GM21360 (cell line): ENCODE data around the gene SPSB4.

ENCODE experiments used
- ATAC-seq: cut with Tn5 transposase; IDR thresholded peaks from one replicate; pipeline ENCODE4 v1.9.1; 2021; ENCODE audit warnings: mild to moderate bottlenecking, moderate library complexity; ENCODE audit not compliant: unreplicated experiment

SPSB4 gene

DNA sequence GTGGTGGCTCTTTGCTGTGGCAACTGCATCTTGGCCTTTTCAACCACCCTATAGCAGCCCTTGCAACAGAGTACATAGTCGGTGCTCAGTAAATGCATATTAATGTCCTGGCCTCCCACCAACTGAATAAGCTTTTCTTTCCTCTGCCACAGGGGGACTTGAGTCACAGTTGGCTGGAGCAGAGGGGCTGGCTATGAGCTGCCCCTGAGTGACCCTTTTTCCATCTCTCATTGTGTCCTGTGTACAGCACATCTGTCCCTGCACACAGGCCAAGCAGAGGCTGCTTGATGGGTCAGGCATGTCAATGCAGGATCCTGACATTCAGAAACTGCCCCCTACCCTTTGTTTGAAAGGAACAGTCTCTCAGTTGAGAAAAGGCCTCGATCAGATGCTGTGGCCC lies 22.4 kb downstream of the SPSB4 start:
- ATAC-seq, result no peak

DNA sequence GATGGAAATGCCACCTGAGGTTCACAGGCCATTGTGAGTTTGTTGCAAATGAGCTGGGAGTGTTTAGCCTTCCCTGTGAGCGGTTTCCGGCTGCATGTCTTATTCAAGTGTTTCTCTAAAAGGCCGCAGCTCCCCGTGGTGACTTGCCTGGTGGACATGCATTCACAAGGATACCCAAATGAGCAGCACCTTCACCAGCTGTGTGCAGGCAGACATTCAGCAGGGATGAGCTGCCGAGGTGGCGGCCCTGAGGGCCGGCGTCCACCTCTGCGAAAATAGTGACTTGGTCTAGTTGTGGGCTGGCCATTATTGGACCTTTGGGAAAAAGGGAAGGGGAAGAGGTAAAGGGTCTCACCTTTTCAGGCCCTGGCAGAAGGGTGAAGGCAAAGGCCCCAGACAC lies 23.4 kb downstream of the SPSB4 start:
- ATAC-seq, result no peak

DNA sequence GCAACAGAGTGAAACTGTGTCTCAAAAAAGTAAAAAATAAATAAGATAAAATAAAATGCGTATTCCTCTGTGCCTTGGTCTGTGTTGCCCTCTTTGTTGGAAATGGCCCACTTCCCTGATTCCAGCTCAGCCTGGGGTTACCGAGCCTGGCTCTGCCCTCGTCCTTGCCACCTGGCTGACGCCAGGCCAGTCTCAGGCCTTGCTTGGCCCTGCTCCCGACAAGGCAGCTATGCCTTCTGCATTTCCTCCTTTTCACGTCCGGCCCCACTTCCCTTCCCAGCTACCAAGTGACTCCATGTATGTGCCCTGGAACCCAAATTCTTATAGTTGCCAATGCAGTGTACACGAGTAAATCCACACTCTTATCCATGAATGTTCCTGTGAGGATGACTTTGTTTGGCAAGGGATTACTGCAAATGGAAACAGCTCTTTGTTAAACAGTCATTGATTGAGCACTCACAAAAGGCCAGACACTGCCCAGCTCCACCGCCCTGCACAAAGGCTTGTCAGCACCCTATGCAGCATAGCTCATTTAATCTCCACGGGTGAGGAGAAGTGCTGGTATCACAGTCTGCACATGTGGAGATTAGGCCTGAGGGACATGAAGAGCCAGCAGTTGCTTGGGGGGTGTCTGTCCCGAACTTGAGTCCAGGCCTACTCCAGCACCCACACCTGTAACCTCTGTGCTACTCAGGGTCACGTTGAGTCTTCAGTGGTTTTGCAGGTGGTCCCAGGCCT lies 25.1 kb downstream of the SPSB4 start:
- ATAC-seq, result no peak

DNA sequence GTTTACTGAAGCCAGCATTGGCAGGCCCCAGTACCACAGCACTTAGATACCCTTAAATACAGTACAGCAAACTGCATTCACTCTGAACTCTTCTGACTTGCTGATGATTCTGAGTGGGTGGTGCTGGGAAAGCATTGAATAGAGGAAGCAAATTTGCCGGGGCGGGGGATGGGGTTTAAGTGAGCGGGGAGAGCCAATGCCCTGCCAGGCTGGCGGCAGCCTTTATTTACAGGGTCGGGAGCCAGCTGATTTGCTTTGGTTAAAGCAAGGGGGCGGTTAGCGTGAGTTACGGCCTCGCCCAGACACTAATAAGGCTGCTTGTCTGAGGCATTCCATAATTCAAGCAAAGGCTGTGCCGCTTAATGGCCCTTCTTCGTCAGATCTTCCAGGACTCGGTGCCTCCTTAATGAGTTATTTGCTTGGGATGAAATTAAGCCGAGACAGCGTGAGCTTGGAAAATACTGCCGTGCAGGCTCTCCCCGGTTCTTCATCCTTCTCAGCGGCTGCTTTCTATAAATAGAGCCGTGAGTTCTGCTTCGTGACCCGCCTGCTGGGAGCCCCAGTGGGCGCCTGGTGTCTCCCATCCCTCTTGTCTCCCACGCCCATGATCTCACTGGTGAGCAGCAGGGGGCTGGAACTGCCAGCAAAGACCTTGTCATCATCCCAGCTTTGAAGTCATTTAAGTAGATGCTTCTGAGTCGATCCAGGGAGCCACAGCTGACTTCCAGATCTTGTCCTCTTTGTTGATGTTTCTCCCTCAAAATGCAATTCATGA lies 25.8 kb downstream of the SPSB4 start:
- ATAC-seq, result no peak

DNA sequence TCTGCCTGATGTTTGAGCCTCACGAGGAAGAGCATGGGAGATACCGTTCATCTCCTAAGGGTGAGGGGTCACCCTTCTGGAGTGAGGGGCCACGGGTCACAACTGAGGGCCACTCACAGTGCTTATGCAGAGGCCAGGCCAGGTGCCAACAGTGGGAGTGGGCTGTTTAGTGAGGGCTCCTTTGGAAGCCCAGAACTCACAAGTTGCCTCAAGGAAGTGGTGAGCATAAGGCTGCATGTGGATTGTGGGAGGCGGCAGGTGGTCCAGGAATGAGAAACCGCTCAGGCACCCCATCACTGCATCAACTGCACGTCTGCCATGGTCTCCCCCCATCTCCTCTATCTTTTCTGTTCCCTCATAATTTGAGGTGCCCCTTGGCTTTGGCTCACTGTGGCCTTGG lies 26.5 kb downstream of the SPSB4 start:
- ATAC-seq, result no peak

DNA sequence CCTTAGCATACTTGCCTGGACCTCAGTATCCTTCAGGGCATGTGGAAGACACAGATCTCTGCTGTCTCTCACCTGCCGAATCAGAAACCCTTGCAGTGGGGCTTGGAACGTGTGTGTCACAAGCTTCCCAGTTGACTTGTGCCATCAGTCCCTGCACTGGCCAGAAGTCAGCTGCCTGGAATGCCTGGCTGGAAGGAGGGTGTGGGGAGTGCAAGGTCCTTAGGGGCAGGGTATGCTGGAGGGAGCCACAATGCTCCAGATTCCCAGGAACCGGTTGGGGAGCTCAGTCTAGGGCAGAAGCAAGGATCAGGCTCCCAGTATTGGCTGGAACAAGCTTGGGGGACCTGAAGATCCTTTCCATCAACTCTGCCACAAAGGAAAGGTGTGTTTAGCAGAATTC lies 27.1 kb downstream of the SPSB4 start:
- ATAC-seq, result no peak

DNA sequence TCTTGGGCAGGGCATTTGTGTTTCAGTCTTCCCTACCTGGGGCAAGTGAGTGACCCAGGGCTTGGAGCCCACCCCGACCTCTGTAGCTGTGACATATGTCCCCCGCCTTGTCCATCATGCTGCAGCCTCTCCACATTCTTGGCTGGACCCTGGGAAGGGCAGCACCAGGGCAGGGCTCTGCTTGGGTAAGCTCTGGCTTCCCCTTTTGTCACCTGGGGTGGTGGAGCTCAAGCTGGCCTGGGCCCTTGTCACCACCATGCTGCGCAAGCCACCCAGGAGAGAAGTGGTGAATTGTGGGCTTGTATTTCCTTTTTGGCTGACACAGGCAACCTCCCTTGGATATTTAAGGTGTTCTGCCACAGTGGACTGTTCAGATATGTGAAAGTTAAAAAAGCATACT lies 29.3 kb downstream of the SPSB4 start:
- ATAC-seq, result no peak

DNA sequence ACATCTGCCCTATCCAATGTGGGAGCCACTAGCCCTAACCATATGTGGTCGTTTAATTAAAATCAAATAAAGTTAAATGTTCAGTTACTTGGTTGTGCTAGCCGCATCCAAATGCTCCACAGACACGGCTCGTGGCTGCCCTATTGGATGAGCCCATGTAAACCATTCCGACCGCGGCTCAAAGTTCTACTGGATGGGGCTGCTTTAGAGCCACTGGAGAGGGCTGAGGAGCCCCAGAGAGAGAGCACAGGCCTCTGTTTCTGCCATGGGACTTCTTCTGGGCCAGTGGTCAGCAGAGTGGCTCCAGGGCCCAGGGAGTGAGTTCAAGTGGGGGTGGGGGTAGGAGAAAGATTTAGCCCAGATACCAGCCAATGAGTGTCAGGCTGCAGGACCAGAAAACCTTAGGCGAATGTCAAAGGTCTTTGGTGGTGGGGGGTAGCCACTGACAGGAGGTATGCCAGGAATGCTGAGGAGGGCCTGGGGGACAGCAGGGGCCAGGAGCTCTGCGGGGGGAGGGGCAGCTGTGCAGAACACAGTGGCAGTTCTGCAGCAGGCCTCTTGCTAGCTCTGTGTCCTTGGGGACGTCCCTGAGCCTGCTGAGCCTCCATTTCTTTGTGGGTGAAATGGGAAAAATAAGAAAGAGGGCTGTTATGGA lies 30.1 kb downstream of the SPSB4 start:
- no peak for ATAC-seq

DNA sequence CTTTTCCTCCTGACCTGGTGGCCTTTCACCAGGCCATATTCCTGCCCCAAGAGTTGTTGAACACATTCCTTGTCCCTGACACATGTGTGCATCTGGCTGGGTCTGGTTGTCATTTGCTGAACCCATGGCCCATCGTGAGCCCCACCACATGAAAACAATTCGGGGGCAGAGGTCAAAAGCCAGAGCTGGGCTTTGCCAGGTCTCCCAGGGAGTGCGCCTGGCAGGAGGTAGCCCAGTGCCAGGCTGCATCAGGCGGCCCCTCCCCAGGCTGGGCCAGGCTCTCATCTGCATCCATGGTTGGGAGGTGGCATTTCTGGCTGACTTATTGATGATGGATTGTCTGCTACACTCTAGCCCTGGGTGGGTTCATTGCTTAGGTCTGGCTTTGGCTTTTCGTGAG lies 30.9 kb downstream of the SPSB4 start:
- no peak for ATAC-seq

DNA sequence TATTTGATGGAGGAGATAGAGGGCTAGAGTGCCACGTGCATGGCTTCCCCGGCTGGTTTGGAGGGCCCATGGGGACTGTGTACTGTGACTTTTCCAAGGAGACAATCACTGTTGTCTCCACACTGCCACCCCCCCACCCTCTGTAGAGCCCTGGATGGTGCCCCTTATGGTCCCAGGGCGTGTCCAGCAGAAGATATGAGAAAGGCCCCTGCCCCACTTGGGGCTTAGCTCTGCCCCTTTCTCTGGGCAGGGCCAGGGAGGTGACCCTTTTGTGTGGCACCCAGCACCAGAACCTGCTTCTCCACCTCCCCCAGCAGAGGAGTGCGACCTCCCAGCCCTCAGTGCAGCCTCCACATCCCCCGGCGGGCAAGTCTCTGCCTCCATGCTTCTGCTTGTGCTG lies 32.1 kb downstream of the SPSB4 start:
- ATAC-seq, result no peak

DNA sequence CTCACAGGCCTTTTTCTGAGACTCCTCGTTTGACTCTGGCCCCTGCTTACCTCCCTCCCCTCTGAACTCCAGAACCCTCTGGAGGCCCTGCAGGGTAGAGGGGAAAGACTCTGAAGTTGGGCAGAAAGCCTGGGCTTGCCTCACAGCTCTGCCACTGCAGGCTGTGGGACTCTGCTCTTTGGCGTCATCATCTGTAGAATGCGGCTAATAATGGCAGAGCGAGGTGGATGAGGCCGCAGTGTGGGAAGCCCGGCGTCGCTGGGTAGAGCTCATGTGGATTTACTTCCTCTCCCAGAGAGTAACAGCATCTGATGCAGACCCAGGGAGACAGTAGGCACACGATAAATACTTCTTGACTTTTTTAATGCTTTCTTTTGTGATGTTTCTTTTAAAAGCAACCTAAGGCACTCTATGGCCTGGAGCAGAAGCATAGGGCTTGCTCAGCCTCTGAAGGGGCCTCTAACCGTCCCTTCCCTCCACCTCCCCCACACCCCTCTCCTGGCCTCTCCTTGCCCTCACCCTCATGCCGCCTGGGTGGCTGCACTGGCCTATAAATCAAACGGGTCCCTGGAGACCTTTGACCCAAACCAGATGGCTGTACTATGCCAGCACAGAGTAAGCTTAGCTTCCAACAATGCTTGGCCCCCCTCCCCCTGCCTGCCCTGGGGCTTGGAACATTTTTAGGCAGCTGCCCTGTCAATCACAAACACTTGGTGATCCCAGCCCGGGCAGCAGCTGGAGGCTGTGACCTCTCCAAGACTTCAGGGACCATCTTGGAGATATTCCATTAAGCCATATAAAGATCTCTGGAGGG lies 32.9 kb downstream of the SPSB4 start:
- no peak for ATAC-seq

DNA sequence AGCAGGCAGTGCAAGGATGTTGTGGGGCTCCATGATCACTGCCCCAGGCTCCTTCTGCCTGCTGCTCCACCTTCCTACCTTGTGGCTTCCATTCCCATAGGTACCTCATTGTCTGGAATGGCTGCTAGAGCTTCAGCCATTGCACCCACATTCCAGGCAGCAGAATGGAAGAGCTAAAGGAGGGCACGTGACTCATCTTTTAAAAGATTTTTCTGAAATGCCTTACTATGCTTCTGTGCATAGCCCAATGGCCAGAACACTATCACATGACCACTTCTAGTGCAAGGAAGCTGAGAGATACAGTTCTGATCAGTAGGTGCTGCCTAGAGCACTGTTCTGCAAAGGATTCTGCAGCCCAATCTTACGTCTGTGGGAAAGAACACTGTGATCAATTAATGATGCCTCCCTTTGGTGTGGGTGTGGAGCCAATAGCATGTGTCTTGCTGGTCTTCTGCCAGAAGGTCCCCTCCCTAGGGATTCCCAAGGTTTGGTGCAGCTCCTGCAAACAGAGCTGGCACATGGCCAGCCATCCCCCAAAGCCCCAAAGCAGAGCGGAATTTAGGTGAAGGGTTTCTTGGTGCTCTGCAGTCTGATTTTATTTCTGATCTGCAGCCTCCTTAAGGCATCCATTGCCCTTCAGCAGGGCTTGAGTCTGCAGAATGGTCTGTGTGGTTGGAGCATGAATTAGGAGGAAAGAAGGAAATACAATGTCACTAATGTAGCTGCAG lies 34.4 kb downstream of the SPSB4 start:
- no peak for ATAC-seq

DNA sequence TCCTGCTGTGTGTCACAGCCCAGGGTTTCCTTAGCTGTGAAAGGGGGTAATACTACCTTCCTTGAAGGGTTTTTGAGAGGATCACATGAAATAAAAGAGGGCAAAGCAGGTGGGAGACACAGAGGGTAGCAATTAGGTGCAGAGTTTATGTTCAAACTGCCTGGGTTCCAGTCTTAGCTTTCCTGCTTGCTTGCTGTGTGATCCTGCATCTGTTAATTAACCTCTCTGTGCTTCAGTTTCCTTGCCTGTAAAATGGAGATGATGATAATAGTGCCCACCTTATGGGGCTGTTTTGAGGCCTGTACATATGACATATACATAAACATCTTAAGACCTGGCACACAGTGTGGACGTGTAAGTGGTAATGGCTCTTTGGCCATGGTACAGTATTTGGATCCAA lies 35.0 kb downstream of the SPSB4 start:
- ATAC-seq, result no peak

DNA sequence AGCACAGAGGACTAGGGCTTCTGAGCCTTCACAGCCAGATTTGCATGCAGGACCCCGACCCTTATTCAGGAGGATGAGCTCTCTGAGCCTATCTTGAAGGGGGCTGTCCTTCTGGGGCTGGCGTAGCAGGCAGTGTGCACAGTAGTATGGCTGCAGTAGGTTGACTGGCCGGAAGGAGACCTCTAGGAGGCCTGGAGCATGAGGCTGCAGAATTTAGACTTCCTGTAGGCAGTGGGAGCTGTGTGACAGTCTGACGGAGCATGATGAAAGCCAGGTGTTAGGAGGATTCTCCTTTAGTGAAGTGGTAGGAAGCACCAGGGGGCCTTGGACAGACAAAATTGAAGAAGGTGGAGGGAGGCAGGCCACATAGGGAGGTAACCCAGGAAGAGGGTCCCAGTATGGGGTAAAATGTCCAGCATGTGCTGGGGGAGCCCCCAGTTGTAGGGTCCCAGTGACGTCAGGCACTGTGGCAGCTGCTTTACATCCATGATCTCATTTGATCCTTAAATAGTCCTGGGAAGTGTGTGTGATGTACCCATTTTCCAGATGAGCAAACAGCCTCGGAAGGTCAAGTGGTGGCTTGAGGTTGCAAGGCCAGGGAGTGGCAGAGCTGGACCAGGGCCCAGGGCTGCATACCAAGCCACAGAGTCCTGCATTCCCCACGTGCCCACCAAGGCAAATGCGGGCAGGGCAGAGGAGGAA lies 36.1 kb downstream of the SPSB4 start:
- ATAC-seq, result no peak

DNA sequence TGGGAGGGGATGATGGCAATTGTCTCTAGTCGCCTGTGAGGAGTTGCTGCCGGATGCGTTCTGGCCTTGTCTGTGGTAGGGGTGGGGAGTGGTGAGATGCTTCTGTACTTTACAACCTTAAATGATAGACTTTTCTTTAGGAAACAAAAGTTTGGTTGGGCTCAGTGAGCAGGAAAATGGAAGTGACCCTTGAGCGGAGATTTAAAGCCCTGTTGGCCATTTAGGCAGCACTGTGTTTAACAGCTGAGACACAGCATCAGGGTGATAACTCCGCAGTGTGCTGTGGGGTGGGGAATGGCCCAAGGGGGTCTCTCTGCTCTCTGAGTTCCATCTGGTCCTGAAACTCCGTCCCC lies 36.6 kb downstream of the SPSB4 start:
- no peak for ATAC-seq

DNA sequence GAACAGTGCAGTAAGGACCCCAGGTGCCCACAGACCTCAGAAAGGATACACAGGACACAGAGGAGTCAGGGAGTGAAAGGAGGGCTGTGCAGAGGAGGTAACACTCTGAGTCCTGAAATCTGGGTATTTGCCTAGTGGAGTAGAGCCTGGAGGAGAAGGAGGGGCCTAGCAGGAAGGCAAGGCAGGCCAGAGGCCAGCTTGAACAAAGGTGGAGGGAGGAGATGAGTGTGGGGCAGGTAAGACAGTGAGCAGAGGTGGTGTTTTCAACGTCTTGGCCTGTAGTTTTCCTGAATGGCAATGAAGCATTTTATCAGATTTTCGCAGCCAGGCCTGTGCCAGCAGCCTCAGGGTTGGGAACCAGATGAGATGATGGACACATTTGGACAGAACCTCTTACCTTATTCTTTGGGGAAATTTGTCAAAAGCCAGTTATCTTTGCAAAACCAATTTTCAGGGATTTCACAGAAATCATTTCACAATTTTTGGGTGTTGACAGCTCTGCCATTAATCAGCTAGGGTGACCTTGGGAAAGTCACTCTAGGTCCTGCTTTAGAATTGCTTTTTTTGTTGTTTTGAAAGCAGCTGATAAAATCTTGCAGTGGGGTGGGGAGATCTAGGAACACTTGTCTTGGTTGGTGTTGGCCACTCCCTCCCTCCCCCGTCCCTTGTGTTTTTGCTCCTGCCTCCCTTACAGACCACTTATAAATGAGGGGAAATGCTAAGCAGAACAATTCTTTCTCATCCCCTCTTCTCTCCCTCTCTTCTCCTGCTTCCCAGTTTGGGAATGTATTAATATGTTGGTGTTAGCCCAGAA lies 38.4 kb downstream of the SPSB4 start:
- no peak for ATAC-seq

DNA sequence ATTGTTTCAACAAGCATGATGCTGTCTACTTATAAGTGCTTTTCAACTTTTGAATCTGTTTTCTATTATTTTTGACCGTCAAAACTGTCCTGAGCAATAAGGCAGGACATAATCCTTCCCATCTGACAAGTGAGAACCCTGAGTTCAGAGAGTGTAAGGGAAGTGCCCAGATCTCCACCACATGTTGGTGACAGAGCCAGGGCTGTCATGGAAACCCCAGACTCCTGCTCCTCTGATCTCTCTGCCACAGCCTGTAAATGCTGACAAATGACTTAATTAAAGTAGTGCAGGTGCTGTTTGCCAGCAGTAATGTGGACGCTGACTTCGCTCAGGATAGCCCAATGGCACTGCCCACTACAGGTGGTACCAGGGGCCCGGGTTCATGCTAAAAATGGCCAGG lies 40.3 kb downstream of the SPSB4 start:
- ATAC-seq, result no peak

DNA sequence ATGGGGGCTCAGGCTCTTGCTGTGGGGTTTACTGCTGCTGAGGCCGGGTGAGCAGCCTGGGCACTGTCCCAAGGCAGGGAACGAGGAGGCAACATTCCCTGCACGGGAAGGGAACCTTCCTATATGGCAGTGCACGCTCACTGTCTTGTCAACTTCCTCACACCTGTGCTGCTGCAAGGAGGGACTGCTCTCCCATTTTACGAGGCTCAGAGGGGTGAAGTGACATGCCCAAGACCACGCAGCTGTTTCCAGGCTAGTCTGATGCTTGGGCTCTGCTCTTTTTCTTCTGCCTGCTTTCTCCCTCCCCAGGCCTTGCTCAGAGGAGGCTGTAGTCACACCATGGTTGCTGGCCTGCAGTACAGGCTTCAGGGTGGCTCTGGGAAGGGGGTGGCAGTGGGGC lies 41.5 kb downstream of the SPSB4 start:
- no peak for ATAC-seq

DNA sequence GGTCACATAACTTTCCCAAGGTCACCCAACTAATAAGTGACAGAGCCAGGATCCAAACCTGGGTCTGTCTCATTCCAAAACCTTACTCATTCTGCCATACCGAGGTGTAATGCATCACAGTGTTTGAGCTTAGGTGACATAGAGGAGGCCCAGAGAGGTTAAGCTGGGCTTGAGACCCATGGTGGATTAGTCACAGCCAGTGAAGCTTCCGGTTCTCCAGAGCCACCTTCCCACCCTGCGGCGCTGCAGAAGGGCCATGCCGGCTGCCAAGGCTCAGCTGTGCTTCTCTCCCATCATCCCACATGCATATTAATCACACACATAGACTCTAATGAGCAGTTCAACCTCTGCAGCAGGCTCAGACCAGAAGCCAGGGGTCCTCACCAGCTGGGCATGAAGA lies 42.2 kb downstream of the SPSB4 start:
- no peak for ATAC-seq
